ENCODE results near the gene HS3ST4.
"Not testable (repeated sequence)": the region's sequence is repeated elsewhere in the genome, so short reads cannot be mapped to it uniquely, and the experiment has no call there.

Gene HS3ST4

GRCh38 chr16:26015776-26016175 is 324.0 kb downstream of the HS3ST4 start:
- DNase-seq, result no peak

- no peak for DNase-seq
Observed at GRCh38 chr16:26016989-26017388, 325.2 kb downstream of the HS3ST4 start.

DNA sequence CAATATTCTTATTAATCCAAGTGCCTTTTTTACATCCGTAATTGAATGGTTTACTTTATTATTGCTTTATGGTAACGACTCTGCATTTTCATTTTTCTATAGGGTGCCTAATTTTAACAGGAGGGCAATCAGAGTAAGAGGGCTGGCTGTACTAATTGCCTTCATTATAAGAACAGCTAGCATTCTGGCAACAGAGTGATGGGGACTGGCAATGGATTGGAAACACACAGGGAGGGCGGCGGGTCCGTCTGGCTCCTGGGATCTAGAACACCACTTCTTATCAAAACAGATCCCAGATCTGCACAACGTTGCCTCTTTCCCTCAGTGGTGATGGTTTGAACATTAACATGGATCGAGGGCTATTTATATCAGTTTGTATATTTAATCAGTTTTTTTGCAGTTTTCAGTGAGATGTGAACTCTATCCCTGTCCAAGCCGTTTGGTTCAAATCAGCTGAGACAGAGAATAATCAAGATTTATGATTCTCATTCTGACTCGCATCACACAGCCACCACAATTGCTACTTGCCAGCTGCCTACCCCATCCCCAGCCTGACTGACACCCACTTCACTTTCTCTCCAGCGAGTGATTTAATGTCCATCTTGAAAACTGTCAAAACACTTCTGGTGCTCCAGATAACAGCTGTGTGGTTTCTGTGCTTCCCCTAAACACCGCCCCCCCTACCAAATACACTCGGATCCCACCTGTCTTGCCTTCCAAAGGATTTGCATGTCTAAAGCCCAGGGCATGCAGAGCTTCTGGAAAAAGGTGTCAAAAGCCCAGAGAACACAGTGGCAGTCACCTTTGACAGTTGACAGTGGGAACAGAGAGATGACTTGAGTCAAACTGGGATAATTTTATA is 327.9 kb downstream of the HS3ST4 start:
- no peak for DNase-seq

- DNase-seq, result no peak
Observed at GRCh38 chr16:26026709-26027450, 335.1 kb downstream of the HS3ST4 start.

GRCh38 chr16:26031286-26031685 is 339.5 kb downstream of the HS3ST4 start:
- no peak for DNase-seq

DNA sequence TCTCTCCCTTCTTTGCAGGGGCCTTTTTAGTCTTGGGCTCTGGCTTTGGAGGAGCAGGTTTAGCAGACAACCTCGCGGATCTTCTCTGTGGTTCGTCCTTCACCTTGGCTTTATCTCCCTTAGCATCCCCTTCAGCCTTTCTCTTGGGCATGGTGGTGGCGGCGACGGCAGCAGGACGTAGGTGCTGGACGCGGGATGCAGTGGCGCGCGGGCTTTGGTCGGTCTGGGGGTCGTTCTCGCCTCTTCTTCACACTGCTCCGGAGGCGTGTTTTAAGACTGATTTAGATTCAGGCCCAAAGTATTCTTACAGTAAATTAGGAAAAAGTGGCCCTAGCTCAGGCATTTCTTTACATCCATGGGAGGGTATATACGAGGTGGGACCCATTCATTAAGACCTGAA is 340.9 kb downstream of the HS3ST4 start:
- DNase-seq, result not testable (repeated sequence)

GRCh38 chr16:26041952-26042668 is 350.4 kb downstream of the HS3ST4 start:
- DNase-seq, result no peak

- DNase-seq, result no peak
Observed at GRCh38 chr16:26050472-26050871, 358.7 kb downstream of the HS3ST4 start.

GRCh38 chr16:26051063-26051462 is 359.3 kb downstream of the HS3ST4 start:
- no peak for DNase-seq

DNA sequence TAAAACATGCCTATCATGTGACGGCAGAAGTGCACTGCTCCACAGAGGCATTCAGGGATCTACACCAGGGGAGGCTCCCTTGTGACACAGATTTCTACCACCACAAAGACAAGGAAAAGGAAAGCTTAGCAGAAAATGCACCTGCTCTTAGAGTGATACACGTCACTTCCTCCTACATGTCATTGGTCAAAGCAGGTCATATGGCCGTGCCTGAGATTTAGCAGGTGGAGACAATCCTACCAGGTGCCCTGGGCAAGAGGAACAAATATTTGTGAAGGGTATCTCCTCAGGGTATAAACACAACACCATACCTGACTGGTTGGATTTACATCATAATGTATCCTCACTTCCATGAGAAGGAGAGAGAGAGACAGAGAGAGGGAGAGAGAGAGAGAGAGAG is 362.1 kb downstream of the HS3ST4 start:
- no peak for DNase-seq

DNA sequence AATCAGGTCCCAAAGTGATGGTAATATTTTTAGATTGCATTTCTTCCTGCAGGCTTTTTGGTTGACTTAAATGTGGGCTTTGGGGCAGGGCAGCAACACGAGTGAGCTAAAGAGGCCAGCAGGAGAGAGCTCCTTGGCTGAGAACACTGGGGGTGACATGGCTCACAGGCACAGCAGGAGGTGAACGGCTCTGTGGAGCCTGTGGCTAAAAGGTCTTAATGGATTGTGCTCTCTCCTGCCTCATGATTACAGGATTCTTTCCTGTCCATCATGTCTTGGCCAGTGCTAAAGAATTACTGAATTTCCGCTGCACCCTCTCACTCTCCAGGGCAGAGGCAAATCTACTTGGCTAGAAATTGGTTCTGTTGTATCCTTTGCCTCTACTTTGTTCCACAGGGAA is 366.6 kb downstream of the HS3ST4 start:
- no peak for DNase-seq

- DNase-seq, result no peak
Observed at GRCh38 chr16:26070302-26071100, 378.7 kb downstream of the HS3ST4 start.

DNA sequence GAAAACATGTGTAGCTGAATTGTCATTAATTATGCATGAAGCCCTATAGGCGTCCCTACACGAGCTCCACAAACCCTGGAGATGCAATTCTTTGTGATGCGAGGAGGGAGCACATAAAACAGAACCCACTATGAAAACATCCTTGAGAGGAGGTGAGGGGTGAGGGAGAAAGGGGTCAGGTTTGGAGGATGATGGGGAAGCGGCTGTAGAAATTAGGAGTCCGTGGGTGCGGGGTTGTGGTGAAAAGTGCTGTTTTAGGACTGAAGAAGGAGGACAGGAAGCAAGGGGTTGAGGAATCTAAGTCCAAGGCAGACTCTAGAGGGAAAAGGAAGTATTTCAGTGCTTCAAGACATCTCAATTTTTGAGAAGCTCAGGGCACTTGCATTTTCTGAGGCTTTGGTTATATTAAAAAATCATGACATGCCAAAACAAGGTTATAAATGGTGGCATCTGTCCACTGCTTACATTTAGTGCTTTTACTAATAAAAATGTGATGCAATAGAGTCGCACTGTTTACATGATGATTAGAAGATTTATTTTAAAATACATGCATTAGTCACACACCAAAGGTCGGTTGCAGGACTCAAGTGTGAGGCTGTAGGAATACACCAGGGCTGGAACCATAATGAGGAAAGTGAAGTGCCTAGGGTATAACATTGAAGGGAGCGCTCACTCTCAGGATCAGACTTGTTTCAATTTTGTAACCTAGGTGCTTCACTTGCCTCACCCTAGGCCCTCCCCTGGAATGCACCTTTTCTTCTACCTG is 379.5 kb downstream of the HS3ST4 start:
- no peak for DNase-seq

DNA sequence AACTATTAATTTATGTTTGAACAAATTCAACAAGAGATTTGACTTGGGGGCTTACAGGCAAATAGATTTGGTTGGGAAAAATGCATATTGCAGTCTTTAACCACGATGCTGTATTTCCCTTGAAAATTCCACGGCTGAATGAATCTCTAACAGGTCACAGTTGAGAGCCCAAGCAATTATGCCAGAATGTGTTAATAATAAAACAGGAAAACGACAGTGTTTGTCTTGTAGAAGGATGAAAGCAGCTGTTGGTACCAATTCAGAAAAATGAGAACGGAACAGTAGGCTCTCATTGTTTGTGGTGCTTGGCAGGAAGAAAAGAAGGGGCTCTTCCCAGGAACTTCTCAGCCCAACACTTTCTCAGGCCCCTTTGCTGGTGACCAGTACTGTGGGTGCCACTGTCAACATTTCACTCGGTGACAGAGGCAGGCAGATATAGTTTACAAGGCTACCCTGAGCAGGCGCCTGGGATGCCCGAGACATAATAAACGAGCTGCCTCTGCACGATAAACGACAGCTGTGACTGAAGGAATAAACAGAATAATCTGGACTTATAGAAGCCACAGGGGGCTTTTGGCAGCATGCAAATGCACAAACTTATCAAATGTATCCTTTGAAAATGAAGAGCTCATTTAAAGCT is 387.1 kb downstream of the HS3ST4 start:
- no peak for DNase-seq

DNA sequence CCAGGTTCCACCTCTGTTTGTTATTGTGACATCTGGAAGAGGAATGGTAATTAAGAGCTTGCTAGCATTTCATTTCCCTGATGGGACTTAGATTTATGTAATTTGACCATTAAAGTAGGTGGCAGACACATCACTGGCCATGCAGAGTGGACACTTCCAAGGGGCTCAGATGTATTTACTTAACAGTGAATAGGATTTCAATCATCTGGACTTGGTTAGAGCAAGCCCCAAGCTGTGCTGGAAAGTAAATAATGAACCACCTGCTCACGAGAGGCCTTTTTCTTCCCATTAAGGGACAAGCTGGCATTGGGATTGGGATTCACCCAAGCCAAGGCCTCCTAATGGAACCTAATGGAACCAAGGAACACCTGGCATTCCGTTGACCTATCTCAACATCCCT is 395.3 kb downstream of the HS3ST4 start:
- DNase-seq, result no peak

GRCh38 chr16:26091511-26091910 is 399.8 kb downstream of the HS3ST4 start:
- no peak for DNase-seq

- DNase-seq, result not testable (repeated sequence)
Observed at GRCh38 chr16:26098206-26098605, 406.4 kb downstream of the HS3ST4 start.

GRCh38 chr16:26102369-26102768 is 410.6 kb downstream of the HS3ST4 start:
- DNase-seq, result no peak

GRCh38 chr16:26108836-26109505 is 417.2 kb downstream of the HS3ST4 start:
- DNase-seq, result no peak

GRCh38 chr16:26111900-26112299 is 420.1 kb downstream of the HS3ST4 start:
- DNase-seq, result no peak

DNA sequence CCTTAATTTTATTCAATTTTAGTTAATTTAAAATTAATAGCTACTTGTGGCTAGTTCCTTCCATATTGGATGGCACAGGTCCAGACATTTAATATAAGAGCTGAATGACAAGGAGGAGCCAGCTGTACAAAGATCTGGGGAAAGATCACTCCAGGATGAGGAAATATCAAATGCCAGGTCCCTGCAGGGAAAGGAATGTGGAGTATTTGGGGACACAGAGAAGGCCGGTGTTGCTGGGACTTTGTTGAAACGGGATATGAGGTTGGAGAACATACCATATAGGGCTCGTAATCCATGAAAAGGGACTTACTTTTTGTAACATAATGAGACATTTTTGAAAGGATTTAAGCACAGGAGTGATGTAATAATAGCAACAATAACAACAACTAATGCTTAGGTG is 426.8 kb downstream of the HS3ST4 start:
- DNase-seq, result no peak
